HUES64 (cell line): ENCODE results near the gene SLC10A1.
A peak's percentile ranks its signal among the peaks of the same experiment; 100 is the strongest.
"Not testable (repeated sequence)": the region's sequence is repeated elsewhere in the genome, so short reads cannot be mapped to it uniquely, and the experiment has no call there.

Source experiments
- H3K27ac ChIP-seq: 2 replicates; pipeline ENCODE4 v1.7.0; 2013; ENCODE audit warnings: low read depth, low read length, inconsistent platforms
- H3K27me3 ChIP-seq: 2 replicates; pipeline ENCODE4 v1.6.1; 2013; ENCODE audit warnings: mild to moderate bottlenecking, low read length; ENCODE audit not compliant: insufficient read depth
- H3K36me3 ChIP-seq: 2 replicates; pipeline ENCODE4 v1.6.1; 2013; ENCODE audit warnings: mild to moderate bottlenecking, low read length; ENCODE audit not compliant: insufficient read depth
- H3K4me1 ChIP-seq: 2 replicates; pipeline ENCODE4 v1.6.1; 2013; ENCODE audit warnings: mild to moderate bottlenecking, low read length, moderate library complexity; ENCODE audit not compliant: insufficient read depth
- H3K4me3 ChIP-seq: 2 replicates; pipeline ENCODE4 v1.5.1; 2013; ENCODE audit warnings: mild to moderate bottlenecking, low read length, moderate library complexity
- H3K9ac ChIP-seq: 2 replicates; pipeline ENCODE4 v1.6.1; 2013; ENCODE audit warnings: mild to moderate bottlenecking, low read depth, low read length
- H3K9me3 ChIP-seq: 2 replicates; pipeline ENCODE4 v1.6.1; 2013; ENCODE audit warnings: low read depth, low read length; ENCODE audit not compliant: insufficient read depth
- WGBS: fragments of 150-250, 120-280 bp; methylation state at CpG from one replicate; pipeline ENCODE4 v1.1.7; 2013; ENCODE audit warnings: missing lambda C conversion rate; 5-methylcytosine and 5-hydroxymethylcytosine counted together

Gene SLC10A1

GRCh38 chr14:69750495-69750894, 46.5 kb downstream of the SLC10A1 start:
- 99% methylated on average over 2 of the region's 2 CpGs for WGBS
- H3K36me3 ChIP-seq: no peaks in the 10 kb centered on the region
- no peak overlapping the region for H3K4me3 ChIP-seq
- 0 out of 2 replicates have a peak, but pooled peaks cover 3% of the 10 kb centered on the region for H3K9me3 ChIP-seq
- no peak overlapping the region for H3K9ac ChIP-seq
- no peaks in the 10 kb centered on the region for H3K4me1 ChIP-seq
- H3K27me3 ChIP-seq: no peaks in the 10 kb centered on the region
- no peak overlapping the region for H3K27ac ChIP-seq

- H3K36me3 ChIP-seq: no peaks in the 10 kb centered on the region
- no peaks in the 10 kb centered on the region for H3K27me3 ChIP-seq
- H3K4me3 ChIP-seq: no peak overlapping the region
- H3K9ac ChIP-seq: no peak overlapping the region
- no peak overlapping the region for H3K27ac ChIP-seq
- H3K9me3 ChIP-seq: peaks cover 5% of the 10 kb centered on the region; the same call in 1 of the 2 replicates
- WGBS: 88% methylated on average over 1 of the region's 1 CpG
- no peaks in the 10 kb centered on the region for H3K4me1 ChIP-seq
These were observed 47.1 kb downstream of the SLC10A1 start for GRCh38 chr14:69749956-69750355.

GRCh38 chr14:69741055-69741454, 56.0 kb downstream of the SLC10A1 start:
- Histone ChIP-seq H3K9ac (no peak overlapping the region), H3K36me3 (no peaks in the 10 kb centered on the region), H3K4me3 (no peak overlapping the region), H3K9me3 (peaks cover 38% of the 10 kb centered on the region), H3K27me3 (no peaks in the 10 kb centered on the region), H3K27ac (no peak overlapping the region), H3K4me1 (no peaks in the 10 kb centered on the region)
- WGBS: 100% methylated on average over 1 of the region's 1 CpG

GRCh38 chr14:69736405-69736804, 60.6 kb downstream of the SLC10A1 start:
- not testable (repeated sequence) for H3K9ac ChIP-seq, H3K4me1 ChIP-seq, H3K4me3 ChIP-seq, H3K27ac ChIP-seq, H3K27me3 ChIP-seq, H3K36me3 ChIP-seq, H3K9me3 ChIP-seq
- WGBS: 88% methylated on average over 4 of the region's 4 CpGs

GRCh38 chr14:69731919-69732598, 65.0 kb downstream of the SLC10A1 start:
- H3K9me3 ChIP-seq, H3K36me3 ChIP-seq, H3K27ac ChIP-seq, H3K4me3 ChIP-seq, H3K9ac ChIP-seq, H3K27me3 ChIP-seq, H3K4me1 ChIP-seq: not testable (repeated sequence)
- 86% methylated on average over 8 of the region's 8 CpGs for WGBS

GRCh38 chr14:69727860-69728259, 69.2 kb downstream of the SLC10A1 start:
- no peaks in the 10 kb centered on the region for H3K4me1 ChIP-seq
- no peaks in the 10 kb centered on the region for H3K36me3 ChIP-seq
- no peak overlapping the region for H3K9ac ChIP-seq
- H3K9me3 ChIP-seq: no peaks in the 10 kb centered on the region
- no peak overlapping the region for H3K4me3 ChIP-seq
- H3K27me3 ChIP-seq: peaks cover 15% of the 10 kb centered on the region
- H3K27ac ChIP-seq: no peak overlapping the region
- 90% methylated on average over 4 of the region's 4 CpGs for WGBS

GRCh38 chr14:69726761-69727511, 70.1 kb downstream of the SLC10A1 start:
- Histone ChIP-seq H3K9me3 (no peaks in the 10 kb centered on the region), H3K27ac (no peak overlapping the region), H3K4me1 (no peaks in the 10 kb centered on the region), H3K9ac (peak overlapping the region; percentile 52), H3K36me3 (no peaks in the 10 kb centered on the region), H3K4me3 (peak overlapping the region; percentile 47), H3K27me3 (peaks cover 15% of the 10 kb centered on the region)
- 17% methylated on average over 51 of the region's 51 CpGs for WGBS
